ENCODE measurements around the gene HUNK.

The HUNK gene

DNA sequence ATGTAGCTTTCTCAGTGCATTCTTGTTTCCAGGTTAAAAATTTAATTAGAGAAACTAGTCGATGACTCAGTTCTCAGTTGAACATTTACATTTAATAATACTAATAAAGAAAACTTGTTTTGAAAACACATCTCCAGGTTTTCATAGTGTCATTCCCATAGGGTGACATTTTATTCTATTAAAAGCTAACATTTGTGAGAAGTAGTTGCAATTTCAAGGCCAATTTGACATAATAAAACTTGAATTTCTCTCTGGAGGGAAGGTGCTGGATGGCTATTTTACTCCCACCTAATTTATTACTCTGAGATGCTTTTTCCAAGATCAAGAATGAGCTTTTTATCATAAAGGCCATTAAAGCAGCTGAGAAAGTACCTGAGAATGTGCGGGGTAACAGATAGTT lies 16.6 kb downstream of the HUNK start:
- DNase-seq (ENCODE audit: low read depth): no peak
- in situ Hi-C loops (cut with HindIII; ENCODE audit: low sequenced_read_pairs): no loop called here
- TF ChIP-seq, protein P1, sequence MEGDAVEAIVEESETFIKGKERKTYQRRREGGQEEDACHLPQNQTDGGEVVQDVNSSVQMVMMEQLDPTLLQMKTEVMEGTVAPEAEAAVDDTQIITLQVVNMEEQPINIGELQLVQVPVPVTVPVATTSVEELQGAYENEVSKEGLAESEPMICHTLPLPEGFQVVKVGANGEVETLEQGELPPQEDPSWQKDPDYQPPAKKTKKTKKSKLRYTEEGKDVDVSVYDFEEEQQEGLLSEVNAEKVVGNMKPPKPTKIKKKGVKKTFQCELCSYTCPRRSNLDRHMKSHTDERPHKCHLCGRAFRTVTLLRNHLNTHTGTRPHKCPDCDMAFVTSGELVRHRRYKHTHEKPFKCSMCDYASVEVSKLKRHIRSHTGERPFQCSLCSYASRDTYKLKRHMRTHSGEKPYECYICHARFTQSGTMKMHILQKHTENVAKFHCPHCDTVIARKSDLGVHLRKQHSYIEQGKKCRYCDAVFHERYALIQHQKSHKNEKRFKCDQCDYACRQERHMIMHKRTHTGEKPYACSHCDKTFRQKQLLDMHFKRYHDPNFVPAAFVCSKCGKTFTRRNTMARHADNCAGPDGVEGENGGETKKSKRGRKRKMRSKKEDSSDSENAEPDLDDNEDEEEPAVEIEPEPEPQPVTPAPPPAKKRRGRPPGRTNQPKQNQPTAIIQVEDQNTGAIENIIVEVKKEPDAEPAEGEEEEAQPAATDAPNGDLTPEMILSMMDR (IDR thresholded peaks at IDR 0.05; ENCODE audit: low read depth, low read length, missing control alignments): no peak
- no peak overlapping the region for H3K4me3 ChIP-seq (ENCODE audit: low read depth, low read length)

GRCh38 chr21:31892686-31893085 lies 19.9 kb downstream of the HUNK start:
- DNase-seq (ENCODE audit: low read depth): no peak
- TF ChIP-seq, protein P1 (IDR thresholded peaks at IDR 0.05; ENCODE audit: low read depth, low read length, missing control alignments): no peak
- in situ Hi-C loops (cut with HindIII; ENCODE audit: low sequenced_read_pairs): no loop called here
- no peak overlapping the region for H3K4me3 ChIP-seq (ENCODE audit: low read depth, low read length)

DNA sequence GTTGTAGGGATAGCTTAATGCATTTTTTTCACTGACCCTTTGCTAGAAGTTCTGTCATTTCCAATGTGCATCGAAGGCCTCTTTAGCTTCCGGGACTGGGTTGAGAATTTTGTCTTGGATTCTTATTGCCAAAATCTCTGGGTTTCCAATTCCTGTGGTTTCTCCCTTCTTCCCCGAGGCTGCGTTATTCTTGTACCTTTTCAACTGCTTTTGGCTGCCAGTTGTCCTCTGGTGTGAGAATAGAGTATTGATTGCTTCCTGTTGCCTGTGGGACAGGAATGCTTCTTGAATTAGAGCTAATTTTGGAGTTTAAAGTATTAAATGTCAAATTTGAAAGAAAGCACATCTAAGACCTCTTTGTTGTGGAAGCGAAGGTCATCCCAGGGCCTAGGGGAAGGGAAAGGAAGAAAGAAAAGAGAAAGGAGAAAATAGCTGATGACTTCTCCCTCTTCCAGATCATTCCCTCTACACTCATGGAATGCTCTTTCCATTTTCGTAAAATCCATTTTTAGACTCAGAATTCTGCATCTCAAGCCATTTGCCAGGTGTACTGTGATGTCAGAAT lies 21.1 kb downstream of the HUNK start:
- no peak for DNase-seq (ENCODE audit: low read depth)
- in situ Hi-C loops (cut with HindIII; ENCODE audit: low sequenced_read_pairs): no loop called here
- no peak overlapping the region for H3K4me3 ChIP-seq (ENCODE audit: low read depth, low read length)
- TF ChIP-seq, protein P1 (IDR thresholded peaks at IDR 0.05; ENCODE audit: low read depth, low read length, missing control alignments): no peak

DNA sequence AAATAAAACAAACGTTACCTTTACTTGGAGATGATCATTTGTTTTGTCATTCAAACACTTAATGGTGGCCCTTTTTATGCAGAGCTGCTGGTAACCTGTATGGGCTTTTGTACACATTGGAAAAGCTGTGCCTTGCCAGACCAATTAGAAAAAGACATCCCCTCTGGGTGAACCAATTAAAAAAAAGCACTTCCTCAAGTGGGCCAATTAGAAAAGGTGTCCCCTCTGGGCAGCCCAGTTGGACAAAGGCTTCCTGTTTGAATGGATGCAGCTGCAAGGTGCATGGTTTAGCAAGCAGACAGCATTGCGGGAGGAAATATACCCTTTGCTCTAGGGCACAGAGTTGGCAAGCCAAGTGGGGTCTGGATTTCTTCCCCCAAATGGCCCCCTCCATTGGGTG lies 21.6 kb downstream of the HUNK start:
- no peak for DNase-seq (ENCODE audit: low read depth)
- no peak overlapping the region for H3K4me3 ChIP-seq (ENCODE audit: low read depth, low read length)
- in situ Hi-C loops (cut with HindIII; ENCODE audit: low sequenced_read_pairs): no loop called here
- TF ChIP-seq, protein P1 (IDR thresholded peaks at IDR 0.05; ENCODE audit: low read depth, low read length, missing control alignments): no peak

DNA sequence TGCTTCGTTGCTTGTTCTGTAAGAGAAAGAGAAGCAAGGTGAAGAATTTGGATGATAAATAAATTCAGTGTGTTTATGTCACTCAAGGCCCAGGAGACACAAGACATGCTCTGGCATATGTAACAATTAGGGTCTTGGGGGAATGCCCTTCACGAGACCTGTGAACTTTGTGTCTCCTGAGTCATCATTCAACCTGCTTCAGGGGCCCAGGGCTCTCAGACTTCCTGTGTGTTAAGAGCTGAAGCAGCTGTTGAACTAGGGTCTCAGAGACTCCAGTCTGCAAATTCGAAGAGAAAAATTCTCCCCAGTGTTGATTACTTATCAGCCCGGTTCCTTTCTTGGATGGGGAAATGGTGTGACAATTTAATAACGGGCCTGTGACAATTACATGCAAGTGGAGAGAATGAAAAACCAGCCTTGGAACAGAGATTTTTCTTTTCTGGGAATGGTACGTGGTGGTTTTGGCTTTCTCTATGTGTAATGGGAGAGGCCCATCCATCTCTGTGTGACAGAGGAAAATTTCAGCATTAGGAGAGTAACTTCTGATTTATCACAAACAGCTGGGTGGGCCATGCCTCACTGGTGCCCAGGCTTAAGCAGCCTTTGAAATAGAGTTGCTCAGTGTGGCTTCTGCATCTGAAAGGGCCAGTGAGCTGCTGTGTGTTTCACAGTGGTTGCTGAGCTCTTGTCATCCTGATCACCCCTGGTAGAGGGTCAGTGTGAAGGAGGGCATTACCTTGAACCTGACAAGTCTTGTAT lies 22.4 kb downstream of the HUNK start:
- DNase-seq (ENCODE audit: low read depth): no peak
- in situ Hi-C loops (cut with HindIII; ENCODE audit: low sequenced_read_pairs): no loop called here
- TF ChIP-seq, protein P1 (IDR thresholded peaks at IDR 0.05; ENCODE audit: low read depth, low read length, missing control alignments): no peak
- H3K4me3 ChIP-seq (ENCODE audit: low read depth, low read length): no peak overlapping the region

DNA sequence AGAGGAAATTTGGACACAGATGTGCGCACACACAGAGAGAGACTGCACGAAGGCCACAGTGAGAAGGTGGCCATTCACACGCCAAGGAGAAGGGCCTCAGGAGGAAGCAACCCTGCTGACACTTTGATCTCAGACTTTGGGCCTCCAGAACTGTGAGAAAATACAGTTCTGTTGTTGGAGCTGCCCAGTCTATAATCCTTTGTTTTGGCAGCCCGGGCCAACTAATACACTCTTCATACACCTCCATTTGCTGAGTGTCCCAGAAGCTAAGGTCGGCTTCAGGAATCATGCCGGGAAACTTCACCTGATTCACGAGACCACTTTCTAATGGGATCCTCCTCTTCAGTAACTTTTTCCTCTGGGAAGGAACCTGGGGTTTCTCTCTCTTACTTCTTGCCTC lies 23.2 kb downstream of the HUNK start:
- no peak overlapping the region for H3K4me3 ChIP-seq (ENCODE audit: low read depth, low read length)
- in situ Hi-C loops (cut with HindIII; ENCODE audit: low sequenced_read_pairs): no loop called here
- TF ChIP-seq, protein P1 (IDR thresholded peaks at IDR 0.05; ENCODE audit: low read depth, low read length, missing control alignments): no peak
- no peak for DNase-seq (ENCODE audit: low read depth)

All from astrocyte of the cerebellum (primary cell).